ENCODE data around the gene CDH13.

CDH13 gene

DNA sequence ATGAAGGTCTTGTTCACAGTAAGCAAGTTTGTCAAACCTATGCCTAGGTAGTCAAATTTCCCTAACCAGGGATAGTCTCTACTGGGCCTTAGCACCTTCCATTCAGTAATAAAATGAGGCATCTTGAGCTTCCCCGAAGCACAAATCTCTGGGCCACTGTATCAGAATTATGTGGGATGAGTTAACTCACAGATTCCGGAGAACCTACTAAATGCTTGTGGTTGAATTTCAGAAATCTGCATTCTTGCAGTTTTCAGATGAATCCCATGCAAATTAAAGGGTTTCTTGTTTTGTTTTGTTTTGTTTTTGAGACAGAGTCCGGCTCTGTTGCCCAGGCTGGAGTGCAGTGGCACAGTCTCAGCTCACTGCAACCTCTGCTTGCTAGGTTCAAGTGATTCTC is 702.2 kb downstream of the CDH13 start:
- DNase-seq: no peak

DNA sequence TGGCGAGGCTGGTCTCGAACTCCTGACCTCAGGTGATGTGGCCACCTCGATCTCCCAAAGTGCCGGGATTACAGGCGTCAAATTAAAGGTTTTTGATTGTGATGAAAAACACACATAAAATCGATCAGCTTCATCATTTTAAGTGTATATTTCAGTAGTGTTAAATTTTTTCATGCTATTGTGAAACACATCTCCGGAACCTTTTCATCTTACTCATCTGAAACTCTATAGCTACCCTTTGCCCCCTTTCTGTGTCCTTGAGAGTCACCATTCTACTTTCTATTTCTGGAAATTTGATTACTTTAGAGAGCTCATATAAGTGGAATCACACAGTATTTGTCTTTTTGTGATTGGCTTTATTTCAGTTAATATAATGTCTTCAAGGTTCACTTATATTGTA is 702.7 kb downstream of the CDH13 start:
- no peak for DNase-seq

DNA sequence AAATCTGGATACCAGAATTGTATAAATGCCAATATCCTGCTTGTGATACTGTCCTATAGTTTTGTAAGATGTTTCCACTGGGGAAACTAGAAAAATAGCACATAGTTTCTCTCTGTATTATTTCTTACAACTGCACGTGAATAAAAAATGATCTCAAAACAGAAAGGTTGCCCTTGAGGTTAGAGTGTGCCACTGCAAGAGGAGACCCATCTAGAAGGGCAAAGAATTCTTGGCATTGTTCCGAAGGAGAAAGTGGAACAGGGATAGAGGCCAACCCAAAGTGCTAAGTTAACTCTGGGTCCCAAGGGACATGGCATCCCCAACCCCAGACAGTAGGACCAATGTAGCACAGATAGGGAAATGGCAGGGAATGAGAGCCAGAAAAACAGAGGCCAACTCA is 703.5 kb downstream of the CDH13 start:
- no peak for DNase-seq

DNA sequence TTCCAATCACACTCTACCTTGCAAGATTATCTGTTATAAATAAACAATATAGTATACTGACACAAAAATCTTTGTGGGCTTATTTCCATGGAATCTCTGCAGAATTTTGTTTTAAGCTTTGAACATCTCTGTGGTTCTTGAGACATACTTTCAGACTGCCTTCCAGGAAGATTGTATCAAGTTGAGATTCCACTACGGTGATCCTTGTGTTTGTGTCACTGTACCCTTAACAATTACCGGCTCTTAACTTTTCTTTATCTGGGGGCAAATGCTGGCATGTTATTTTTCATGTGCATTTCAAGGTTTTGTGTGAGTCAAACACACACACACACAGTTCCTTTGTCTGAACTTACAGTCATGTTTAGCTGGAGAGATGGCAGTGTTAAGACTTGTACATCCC is 708.3 kb downstream of the CDH13 start:
- DNase-seq: no peak

DNA sequence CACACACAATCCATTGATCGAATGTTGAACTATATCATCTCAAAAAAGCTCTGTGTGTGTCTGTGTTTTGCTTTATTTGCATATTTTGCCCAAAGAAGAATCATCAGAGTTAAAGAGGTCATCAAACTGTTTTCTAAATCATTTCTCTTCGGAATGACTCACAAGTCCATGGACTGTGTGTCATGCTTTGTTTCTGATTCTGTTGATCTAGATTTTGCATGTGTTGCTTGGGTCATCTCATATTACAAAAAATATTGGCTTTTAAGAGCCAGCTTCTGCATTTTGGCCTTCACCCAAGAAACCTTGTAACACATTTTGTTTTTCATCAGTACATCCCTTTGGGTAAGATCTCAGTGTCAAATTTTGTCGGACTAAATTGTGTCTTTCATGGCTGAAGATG is 709.8 kb downstream of the CDH13 start:
- DNase-seq: no peak

DNA sequence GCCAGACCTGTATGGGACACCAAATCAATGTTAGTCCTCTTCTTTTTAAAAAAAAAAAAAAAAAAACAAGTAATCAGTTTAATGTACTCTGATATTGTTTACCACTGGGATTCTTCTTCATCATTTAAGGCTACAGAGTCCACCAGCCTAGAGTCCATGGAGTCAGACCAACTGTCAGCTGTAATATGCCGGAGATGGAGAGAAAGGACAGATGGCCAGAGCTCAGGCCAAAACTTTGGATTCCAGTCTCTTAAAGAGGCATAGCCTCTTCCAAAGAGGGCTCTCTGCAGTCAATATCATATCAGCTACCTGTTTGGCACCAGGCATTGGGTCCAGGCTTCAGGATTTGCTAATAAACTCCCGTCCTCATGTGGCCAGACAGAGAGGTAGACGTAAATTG is 711.4 kb downstream of the CDH13 start:
- DNase-seq: no peak

DNA sequence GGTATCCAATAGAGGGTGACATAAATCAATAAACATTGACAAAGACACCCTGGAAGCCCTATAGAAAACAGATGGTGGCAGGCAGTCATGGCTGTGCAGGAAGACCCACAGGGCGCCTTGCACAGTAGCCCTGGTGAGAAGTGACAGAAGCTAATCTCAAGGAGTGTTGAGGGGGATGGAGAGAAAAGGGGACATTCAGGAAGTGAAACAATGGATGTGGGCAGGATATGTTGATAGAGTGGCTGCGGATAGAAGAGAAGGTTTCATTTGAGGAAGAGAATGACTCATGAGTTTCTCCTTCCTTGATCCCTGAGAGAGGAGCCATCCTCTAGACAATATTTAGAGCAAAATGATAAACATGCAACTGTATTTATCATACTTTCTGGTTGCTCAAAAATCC is 712.2 kb downstream of the CDH13 start:
- DNase-seq: no peak

DNA sequence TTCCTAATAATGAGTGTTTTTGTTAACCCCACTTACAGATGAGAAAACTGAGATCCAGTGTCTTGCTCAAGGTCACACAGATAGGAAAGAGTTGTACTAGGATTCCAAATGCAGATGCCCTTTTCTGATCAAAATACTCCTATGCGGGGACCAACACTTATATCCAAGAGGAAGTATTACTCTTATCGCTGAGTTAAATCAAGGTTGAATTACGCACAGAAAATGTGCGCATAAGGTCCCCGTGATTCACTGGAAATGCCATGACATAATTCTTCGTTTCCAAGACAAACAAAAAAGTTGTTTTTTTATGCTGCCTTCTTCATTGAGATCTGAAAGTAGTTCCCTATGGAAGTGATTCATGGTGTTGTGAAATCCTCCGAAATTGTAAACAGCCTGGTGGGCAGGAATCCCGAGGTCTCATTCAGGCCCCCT is 717.2 kb downstream of the CDH13 start:
- no peak for DNase-seq

DNA sequence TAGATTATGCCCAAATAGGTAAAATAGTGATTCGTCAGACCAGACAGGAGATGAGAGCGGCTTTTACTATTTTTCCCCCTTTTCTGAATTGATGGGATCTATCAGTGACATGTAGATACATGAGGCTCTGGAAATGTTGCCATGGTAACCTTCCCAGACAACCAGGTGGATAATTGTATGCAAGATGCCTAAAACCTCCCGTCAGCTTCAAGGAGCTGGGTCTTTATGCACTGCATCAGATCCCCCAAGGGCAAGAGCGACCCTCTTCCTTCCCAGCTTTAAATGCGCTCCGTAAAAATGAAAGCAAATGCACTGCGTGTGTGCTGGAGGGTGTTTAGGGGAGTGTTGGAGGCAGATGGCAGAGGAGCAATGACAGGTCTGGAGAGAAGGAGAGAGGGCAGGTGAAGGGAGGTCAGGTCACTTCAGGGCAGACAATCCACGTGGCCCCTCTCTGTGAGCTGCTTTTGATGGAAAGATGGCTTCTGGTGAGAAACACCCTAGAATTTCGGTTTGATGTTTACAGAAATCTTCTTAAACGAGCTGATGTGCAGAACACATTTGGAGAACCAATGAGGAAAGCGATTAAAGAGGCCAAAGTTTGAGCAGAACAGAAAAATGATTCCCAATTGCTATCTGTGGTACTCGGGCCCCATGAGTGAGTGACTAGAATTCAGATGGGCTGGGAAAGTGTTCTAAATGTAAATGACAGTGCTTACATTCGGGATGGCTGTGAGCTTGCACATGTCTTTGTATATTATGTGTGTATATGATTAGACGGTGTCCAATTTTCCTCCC is 719.3 kb downstream of the CDH13 start:
- DNase-seq: no peak

DNA sequence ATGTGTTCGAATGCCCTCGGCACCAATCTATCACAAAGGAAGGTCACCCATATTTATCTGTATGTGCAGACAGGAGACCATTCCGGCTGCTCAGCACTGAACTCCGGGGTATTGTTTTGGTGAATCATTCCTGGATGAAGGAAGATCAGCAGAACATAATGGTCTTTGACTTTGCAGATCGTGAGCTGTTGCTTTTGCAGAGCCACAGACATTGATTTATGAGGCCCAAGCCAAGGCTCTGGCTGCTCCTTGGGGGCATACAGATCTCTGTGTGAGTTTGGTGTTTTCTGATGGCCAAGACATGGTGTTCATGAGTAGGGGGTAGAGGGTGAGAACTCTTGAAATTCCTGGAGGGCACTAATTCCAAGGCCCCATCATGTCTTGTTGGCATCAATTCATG is 722.2 kb downstream of the CDH13 start:
- no peak for DNase-seq

DNA sequence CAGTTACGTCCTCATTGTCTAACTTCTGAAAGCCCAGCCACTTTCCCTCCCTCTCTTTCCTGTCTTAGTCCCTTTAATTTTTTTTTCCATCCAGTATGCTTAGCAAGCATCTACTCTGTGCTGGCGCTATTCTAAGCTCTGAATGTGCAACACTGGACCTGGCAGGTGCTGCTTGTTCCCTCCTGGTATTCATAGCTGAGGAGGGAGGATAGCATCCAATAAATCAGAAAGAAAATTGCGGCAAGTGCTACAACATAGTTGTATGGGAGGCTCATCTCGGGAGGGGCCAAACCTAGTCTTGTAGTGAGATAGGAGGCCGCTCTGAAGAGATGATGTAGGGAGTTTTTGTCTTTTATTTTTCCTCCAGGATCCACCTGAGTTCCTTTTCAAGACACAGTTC is 723.7 kb downstream of the CDH13 start:
- no peak for DNase-seq

DNA sequence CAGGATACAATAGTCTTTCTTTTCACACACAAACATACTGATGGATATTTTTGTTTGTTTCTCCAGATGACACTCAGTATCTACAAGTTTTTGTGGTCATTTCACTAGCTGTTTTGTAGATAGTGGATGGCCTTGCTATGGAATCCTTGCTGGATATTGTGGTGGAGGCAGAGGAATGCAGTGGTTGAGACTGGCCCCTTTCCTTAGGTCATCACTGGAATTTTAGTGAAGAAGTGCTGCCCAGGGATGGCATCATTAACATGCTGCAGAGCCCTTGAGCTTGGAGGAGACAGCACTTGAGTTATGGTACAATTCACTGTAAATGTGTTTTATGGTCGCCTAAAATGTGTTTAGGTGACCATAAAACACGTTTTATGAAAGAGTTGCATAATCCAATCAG is 725.1 kb downstream of the CDH13 start:
- DNase-seq: no peak

DNA sequence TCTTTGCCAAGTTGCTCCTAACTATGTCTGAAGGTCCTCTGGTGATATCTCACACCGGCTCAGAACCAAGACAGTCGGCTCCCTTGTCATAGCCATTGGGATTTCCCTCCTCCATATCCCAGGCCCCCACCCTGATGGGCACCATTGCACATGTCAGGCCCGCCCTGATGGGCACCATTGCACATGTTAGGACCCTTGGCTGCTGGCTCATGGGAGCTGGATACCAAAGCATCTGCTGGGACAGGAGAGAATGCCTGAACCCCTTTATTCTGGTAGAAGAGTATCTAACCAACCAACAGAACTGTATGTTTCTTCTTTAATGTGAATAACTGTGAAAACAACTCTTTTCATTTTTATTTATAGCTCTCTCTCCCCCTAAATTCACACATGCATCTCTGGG is 726.5 kb downstream of the CDH13 start:
- DNase-seq: no peak

DNA sequence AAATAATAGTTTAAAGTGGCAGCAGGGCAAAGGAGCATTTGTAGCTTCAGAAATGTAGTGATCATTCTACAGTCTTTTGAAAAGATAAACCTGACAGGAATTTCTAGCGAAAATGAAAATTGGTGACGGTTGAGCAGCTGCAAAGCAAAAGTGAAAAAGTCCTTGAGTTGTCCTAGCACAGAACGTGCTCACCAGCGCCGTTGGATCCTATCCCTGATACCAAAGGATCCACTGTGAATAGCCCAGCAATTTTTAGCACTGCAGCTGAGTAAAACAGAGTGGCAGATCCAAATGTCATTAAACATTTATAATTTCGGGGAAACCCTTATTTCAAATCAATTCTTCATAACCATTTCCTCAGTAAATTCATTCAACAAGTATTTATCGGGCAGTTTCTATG is 727.2 kb downstream of the CDH13 start:
- DNase-seq: no peak

DNA sequence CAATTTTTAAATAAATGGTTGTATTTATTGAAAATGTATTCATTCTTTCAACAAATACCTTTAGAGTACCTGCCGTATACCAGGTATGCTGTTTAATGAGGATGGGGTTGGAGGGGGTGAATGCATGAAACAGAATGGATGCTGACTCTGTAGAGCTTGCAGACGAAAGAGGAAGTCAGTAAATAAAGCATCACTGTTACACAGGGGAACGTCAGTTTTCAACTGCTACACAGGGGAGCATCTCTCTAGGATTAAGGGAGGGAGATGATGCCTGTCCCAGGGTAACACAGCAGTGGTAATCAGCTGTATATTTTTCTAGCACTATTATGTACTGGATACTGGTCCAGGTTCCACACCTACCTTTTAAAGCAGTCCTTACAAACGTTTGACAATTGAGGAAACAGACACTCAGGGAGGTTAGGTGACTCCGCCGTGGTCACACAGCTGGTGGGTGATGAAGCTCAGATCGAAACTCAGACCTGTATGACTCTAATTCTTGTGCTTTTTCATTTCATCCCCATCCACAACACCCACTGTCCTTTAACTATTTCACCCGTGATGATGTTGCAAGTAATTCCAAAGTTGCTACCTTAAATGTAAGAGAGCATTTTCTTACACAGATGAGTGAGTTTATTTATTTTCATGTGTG is 728.9 kb downstream of the CDH13 start:
- no peak for DNase-seq

DNA sequence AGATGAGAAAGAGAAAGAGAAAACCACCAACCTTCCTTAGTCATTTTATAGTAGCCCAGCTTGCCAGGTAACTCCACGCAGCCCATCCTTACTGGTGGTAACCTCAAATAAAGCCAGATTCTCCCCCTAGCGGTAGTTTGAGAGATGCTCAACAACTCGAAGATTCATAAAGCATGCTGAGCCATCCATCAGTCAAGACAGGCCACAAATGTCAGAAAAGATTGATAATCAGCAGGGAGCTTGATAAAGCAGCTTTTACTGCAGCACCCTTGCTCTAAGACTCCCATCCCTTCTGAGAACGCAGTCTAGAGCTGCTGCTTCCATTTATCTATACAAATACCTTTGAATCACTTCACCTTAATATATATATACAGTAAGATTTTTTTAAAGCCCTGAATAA is 729.5 kb downstream of the CDH13 start:
- no peak for DNase-seq

DNA sequence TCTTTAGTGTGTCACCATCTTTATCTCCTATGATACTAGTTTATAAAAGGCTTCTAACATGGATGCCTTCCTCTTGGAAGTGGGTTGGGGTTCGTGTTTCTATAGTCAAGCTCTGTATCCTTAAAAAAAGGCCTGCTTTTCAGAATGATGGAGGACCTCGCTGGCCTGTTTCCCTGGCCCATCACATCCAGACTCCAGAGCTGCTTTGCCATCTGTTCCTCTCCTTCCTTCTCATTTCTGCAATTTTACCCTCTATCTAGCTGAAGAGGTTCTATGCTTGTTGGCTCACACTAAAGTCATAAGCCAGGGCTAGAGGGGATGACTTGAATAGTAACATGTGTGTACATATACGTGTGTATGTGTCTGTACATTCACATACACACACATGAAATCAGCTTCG is 730.2 kb downstream of the CDH13 start:
- DNase-seq: no peak

DNA sequence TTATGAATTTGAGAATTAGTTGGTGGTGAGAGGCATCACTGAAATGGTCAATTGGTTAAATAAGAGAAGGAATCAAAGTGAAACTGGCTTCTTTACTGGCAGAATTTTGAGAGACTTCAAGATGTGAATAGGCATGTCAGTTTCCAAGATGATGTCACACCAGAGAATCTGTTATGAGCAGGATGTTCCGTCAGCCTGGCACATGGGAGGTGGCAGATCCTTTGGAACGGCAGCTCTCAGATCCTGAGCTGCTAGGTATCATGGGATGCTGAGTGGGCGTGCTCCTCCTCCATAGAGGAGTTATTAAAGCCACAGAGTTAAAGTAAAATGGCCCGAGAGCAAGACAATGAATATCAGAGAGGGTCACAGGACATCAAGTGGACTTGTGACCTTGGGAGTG is 736.8 kb downstream of the CDH13 start:
- DNase-seq: no peak

DNA sequence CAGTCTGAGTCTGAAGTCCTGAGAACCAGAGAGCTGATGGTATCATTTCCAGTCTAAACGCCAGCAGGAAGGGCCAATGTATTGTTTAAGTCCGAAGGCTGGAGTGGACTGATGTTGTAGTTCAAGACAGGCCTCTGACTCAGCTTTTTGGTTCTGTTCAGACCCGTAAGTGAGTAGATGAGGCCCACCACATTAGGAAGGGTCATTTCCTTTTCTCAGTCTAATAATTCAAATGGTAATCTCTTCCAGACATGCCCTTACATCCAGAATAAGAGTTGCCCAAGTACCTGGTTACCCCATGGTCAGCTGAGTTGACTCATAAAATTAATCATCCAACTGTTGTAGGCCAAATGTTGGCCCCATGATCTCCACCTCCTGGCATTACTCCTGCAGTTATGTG is 738.4 kb downstream of the CDH13 start:
- no peak for DNase-seq

DNA sequence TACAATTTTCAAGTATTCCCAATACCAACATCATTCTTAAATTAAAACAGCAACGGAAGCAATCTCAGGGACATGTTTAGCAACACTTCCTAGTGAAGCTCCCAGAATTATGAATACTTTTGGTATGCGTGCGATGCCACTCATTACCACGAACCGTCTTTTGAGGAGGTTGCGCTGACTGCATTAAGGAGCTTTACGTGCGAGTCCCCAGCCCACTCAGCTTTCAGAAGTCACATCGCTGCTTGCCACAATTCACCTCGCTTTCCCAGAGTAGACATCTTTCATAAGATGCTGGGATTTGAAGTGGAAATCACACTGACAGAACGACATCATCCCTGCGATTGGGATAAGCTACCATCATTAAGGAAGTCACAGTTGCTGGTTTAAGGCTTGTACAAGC is 739.5 kb downstream of the CDH13 start:
- no peak for DNase-seq

DNA sequence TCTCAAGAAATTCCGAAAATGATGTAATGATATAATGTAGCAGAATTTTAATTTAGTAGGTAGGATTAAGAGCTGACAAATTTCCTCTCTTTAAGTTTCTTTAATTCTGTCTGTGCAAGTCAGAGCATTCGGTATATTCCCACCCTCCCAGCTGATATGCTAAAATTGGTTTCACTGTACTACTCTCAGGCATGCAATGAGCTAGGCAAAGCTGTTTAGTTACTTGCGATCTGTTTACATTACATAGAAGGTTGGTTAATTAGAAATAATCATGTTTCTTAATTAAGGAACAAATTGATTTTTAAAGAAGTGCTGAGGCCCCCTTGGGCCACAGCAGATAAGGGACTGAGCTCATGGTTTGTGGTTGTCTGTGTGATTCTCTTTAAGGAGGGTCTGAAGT is 748.2 kb downstream of the CDH13 start:
- no peak for DNase-seq

DNA sequence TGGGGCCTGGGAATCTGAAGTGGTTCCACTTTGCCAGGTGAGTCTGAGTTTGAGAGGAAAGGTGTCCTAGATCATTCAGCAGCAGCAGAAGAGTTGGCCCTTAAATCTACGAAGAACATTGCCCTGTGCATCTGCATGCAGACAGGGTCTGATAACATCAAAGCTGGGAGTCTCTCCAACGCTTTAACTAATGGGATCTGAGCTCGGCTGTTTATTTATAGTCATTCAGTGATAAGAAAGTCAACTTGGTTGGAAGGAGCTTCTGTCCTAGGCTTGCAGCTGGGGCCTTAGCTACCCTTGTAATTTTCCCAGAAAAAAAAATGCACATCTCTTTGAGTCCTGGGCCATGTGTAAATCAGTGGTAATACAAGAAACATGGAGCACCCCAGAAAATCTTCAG is 763.0 kb downstream of the CDH13 start:
- no peak for DNase-seq

DNA sequence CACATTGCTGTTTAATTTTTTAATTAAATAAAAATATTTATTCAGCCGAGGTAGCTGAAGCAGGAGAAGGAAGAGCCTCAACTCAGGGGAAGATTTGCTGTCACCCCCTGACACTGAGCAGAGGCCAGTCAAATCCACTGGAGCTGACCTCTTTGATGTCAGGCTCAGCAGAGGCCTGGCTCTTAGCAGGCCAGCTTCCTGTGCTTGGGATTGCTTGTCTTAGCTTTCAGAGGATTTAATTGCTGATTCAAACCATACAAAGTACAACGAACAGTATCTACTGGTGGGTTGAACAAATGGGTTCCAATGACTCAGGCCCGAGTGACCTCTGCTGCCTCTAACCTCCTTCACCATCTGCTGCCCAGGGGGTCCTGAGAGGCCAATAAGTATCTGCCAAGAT is 764.0 kb downstream of the CDH13 start:
- DNase-seq: no peak

DNA sequence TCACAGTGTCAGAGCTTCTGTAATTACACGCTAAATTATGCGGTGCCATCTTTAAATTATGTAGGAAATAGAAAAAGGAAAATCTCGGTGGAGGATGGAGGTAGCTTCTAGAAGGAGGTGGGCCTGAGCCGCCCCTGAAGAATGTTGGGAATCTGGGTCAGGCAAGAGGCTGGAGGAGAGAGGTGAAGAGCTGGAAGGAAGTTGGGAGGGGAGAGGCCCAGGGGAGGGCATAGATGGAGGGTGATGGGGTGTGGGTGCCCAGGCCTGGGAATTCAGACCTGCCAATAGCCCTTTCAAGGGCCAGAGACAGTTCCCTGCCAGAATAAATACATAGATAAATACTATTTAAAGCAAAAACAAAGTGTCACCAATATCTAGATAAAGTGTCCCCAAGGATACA is 766.0 kb downstream of the CDH13 start:
- DNase-seq: no peak
